ENCODE measurements around the gene BRD7. TPM values are rescaled to one million over a fixed set of nuclear protein-coding genes. Genes with fewer than 3 reads are reported as not detected.

BRD7 gene
- total and polyA plus RNA-seq, 10 of the 15 experiments (the other 5 are each of a cell fraction or from before 2014, with no cell fraction given): 16.9 to 74.7 (median 52.0) TPM

GRCh38 chr16:50273382-50273690 is 95.5 kb downstream of the BRD7 start (continued):
- no peak for TF ChIP-seq ZNF687 (IDR thresholded peaks at IDR 0.05)
- TF ChIP-seq CHD4 (IDR thresholded peaks at IDR 0.05): no peak
- no peak for TF ChIP-seq ZBTB4 (CRISPR knock-in tag; IDR thresholded peaks at IDR 0.05)

Data from GM12878 (cell line).